Stomach (tissue), 9 donors: ENCODE measurements around the gene NRIP1. TPM values are rescaled to one million over a fixed set of nuclear protein-coding genes. Genes with fewer than 3 reads are reported as not detected.

ENCODE experiments used
- DNase-seq, 2 donors: peaks; one replicate each; pipeline versions ENCODE4 v3.0.0 to v3.0.0-alpha.2; 2013 to 2019
- H3K27ac ChIP-seq, 5 donors: fragments of 200-600 bp in 4 of 5; sonication (generic) in 4 of 5; one replicate each; pipeline ENCODE4 v1.5.1; 2013 to 2019; ENCODE audit warnings: mild to moderate bottlenecking in 1 of 5, moderate library complexity in 1 of 5
- H3K27me3 ChIP-seq, 3 donors: fragments of 200-600 bp; sonication (generic); one replicate each; pipeline ENCODE4 v1.5.1; 2017 to 2019; ENCODE audit warnings: mixed run types in 1 of 3
- H3K36me3 ChIP-seq, 4 donors: fragments of 200-600 bp; sonication (generic); 1 replicate in 3 of 4; 2 replicates in 1 of 4; pipeline ENCODE4 v1.5.1; 2016 to 2019
- H3K4me1 ChIP-seq, 4 donors: fragments of 200-600 bp; sonication (generic); one replicate each; pipeline ENCODE4 v1.5.1; 2016 to 2019
- H3K4me3 ChIP-seq, 4 donors: fragments of 200-600 bp; sonication (generic) in 3 of 4; one replicate each; pipeline ENCODE4 v1.5.1; 2016 to 2019; ENCODE audit warnings: mild to moderate bottlenecking in 1 of 4
- H3K9me3 ChIP-seq, 4 donors: fragments of 200-600 bp; sonication (generic); one replicate each; pipeline ENCODE4 v1.5.1; 2016 to 2019
- EP300 ChIP-seq: sonication (generic); formaldehyde crosslinking; IDR thresholded peaks from one replicate; pipeline ENCODE4 v1.6.1; 2017; ENCODE audit warnings: antibody characterized with exemption
- POLR2A ChIP-seq, 4 donors: fragments of 450-650 bp; IDR thresholded peaks; one replicate each; pipeline ENCODE4 v1.6.1; 2016; ENCODE audit warnings: antibody characterized with exemption in 4 of 4, control low read depth in 2 of 4, mild to moderate bottlenecking in 1 of 4, moderate library complexity in 1 of 4
- POLR2AphosphoS5 ChIP-seq, 3 donors: sonication (generic); formaldehyde crosslinking; IDR thresholded peaks; one replicate each; pipeline ENCODE4 v1.6.1; 2016; ENCODE audit warnings: antibody characterized with exemption in 3 of 3
- WGBS, 5 donors: extraction: QIAGEN DNeasy Blood & Tissue Kit in 3 of 5; methylation state at CpG; one replicate each; pipeline versions ENCODE4 v1.1.5 to v1.1.7; 2013 to 2018; 5-methylcytosine and 5-hydroxymethylcytosine counted together
- intact Hi-C: fragments of 100-400 bp; cut with DNase I; formaldehyde crosslinking; loops from one replicate; pipeline ENCODE4 v1.15.1; 2023; ENCODE audit warnings: low total_unique reads
- polyA plus RNA-seq, 3 donors: library from polyadenylated mRNA; stranded (reverse); fragments of 200-250 nt; gene quantifications; one replicate each; pipeline ENCODE4 v1.2.3, GENCODE V29; 2013
- total RNA-seq, 5 donors: library from RNA; depleted of rRNA; stranded (reverse); fragments of >200 nt; gene quantifications; one replicate each; pipeline versions ENCODE4 v1.1.0 to v1.2.3, GENCODE V29; 2014 to 2016
- TF ChIP-seq, protein P1 (sequence below), 7 experiments: fragments of 450-650 bp in 4 of 7; fragments of 200-600 bp in 3 of 7; sonication (generic) in 3 of 7; IDR thresholded peaks; one replicate each; pipeline ENCODE4 v1.5.1; 2016 to 2019; ENCODE audit warnings: antibody characterized with exemption in 7 of 7, control low read depth in 2 of 7, mild to moderate bottlenecking in 1 of 7
- donor health status: healthy with polysubstance abuse.
- donor health status: Bipolar disorder and iron deficiency.
- donor health status: healthy.

NRIP1 gene
- total and polyA plus RNA-seq, 8 donors: 3.7 to 60.4 (median 17.4) TPM

DNA sequence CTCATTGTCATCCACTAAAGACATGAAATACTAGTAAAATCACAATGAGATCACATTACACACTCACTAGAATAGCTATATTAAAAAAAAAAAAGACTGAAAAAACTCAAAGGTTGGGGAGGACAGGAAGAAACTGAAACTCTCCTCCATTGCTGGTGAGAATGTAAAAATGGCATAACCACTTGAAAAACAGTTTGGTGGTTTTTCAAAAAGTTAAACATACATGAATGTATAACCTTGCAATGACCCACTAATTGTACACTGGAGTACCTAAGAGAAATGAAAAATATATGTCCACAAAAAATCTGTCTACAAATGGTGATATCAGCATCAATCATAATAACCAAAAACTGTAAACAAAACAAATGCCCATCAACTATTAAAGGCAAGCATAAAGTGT, 44.0 kb downstream of the NRIP1 start:
- H3K9me3 ChIP-seq: no peaks in the 10 kb centered on the region
- no peaks in the 10 kb centered on the region for H3K27me3 ChIP-seq
- TF ChIP-seq, protein P1, sequence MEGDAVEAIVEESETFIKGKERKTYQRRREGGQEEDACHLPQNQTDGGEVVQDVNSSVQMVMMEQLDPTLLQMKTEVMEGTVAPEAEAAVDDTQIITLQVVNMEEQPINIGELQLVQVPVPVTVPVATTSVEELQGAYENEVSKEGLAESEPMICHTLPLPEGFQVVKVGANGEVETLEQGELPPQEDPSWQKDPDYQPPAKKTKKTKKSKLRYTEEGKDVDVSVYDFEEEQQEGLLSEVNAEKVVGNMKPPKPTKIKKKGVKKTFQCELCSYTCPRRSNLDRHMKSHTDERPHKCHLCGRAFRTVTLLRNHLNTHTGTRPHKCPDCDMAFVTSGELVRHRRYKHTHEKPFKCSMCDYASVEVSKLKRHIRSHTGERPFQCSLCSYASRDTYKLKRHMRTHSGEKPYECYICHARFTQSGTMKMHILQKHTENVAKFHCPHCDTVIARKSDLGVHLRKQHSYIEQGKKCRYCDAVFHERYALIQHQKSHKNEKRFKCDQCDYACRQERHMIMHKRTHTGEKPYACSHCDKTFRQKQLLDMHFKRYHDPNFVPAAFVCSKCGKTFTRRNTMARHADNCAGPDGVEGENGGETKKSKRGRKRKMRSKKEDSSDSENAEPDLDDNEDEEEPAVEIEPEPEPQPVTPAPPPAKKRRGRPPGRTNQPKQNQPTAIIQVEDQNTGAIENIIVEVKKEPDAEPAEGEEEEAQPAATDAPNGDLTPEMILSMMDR (IDR thresholded peaks at IDR 0.05): no peak
- TF ChIP-seq POLR2AphosphoS5 (IDR thresholded peaks at IDR 0.05): no peak
- TF ChIP-seq POLR2A (IDR thresholded peaks at IDR 0.05): no peak
- no peak for TF ChIP-seq EP300
- H3K4me1 ChIP-seq: peaks cover 0 to 15% (median 4%) of the 10 kb centered on the region in 4 donors
- H3K4me3 ChIP-seq: no peak overlapping the region
- intact Hi-C loops: no loop called here
- no peak overlapping the region for H3K27ac ChIP-seq
- DNase-seq: no peak
- no peaks in the 10 kb centered on the region for H3K36me3 ChIP-seq

DNA sequence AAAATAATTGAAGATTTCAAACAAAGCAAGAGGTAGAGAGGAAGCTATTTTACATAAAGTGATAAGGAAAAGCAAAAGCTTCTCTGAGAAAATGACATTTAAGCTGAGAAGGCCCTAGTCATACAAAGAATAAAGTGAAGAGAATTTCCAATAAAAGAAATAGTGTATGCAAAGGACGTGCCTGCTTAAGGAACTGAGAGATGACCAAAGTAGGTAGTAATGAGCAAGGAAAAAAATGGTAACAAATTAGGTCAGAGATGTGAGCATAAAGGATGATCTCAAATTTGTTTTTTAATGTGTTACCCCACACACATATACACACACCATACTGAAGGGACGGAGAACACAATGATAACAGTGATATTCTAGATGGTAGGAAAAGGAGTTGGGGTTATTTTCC, 46.4 kb downstream of the NRIP1 start:
- Histone ChIP-seq H3K27me3 (no peaks in the 10 kb centered on the region), H3K27ac (no peak overlapping the region), H3K4me1 (peaks cover 0 to 11% (median 5%) of the 10 kb centered on the region in 4 donors), H3K36me3 (no peaks in the 10 kb centered on the region), H3K4me3 (no peak overlapping the region), H3K9me3 (no peaks in the 10 kb centered on the region)
- intact Hi-C loops: no loop called here
- DNase-seq: no peak
- TF ChIP-seq EP300 (no peak), POLR2A (IDR thresholded peaks at IDR 0.05) (no peak), POLR2AphosphoS5 (IDR thresholded peaks at IDR 0.05) (no peak)
- TF ChIP-seq, protein P1 (IDR thresholded peaks at IDR 0.05): no peak
- 78 to 88% (median 83%) methylated on average over 2 of the region's 2 CpGs for WGBS, 5 donors

DNA sequence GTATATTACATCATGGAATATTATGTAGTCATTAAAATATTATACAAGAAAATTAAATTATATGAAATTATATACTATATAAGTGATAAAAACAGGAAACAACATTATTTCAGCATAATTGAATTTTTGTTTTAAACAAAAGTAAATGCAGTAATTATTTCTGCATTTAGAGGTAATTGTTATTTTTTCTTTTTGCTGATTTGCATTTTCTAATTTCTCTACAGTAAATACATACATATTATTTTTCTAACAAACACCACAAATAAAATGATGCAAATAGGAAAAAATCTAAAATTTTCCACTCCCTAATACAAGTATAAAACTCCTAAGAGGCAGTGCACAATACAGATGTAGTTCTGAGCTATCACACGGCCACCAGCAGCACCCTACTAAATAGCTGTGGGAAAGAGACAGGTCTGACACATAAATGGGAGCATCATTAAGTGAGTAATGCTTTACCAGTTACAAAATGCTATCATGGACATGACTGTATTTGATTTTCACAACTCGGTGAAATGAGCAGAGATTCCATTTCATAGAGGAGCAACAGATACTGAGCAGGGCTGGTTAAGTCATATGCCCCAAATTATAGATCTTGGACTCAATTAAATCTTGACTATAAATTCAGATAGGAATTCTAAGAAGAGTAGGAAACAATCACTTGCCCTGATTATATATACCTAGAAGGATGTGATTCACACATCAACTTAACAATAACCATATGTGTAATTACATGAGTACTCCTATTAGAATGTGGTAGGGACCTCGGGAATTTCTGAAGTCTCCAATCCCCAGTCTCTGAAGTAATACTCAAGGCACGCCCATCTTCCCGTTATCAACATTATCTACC, 49.0 kb downstream of the NRIP1 start:
- Histone ChIP-seq H3K27ac (no peak overlapping the region), H3K36me3 (peaks cover 0 to 4% (median 0%) of the 10 kb centered on the region in 4 donors), H3K9me3 (no peaks in the 10 kb centered on the region), H3K27me3 (no peaks in the 10 kb centered on the region), H3K4me1 (peaks cover 0 to 12% (median 5%) of the 10 kb centered on the region in 4 donors), H3K4me3 (no peak overlapping the region)
- no peak for DNase-seq
- WGBS, 5 donors: 79 to 92% (median 91%) methylated on average over 5 of the region's 5 CpGs
- intact Hi-C loops: no loop called here
- no peak for TF ChIP-seq POLR2AphosphoS5 (IDR thresholded peaks at IDR 0.05)
- TF ChIP-seq POLR2A (IDR thresholded peaks at IDR 0.05): no peak
- TF ChIP-seq, protein P1 (IDR thresholded peaks at IDR 0.05): no peak
- TF ChIP-seq EP300: no peak

DNA sequence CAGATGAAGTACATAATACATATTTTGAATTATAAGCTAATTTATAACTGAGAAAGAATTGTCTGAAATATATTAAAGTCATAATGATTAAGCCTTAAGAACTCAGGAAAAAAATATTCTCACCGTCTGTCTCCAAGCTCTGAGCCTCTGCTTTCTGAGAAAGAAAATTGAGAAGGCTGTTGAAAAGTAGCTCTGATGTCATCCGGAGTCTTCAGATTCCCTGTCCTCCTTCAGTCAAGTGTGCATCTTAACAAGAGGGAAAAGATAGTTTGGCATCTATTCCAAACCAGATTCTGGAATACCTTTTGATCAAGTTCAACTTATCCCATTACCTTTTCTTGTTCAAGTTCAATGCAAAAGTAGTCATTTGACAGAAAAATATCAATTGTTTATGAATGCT, 50.6 kb downstream of the NRIP1 start:
- 82 to 90% (median 87%) methylated on average over 2 of the region's 2 CpGs for WGBS, 5 donors
- intact Hi-C loops: no loop called here
- Histone ChIP-seq H3K4me3 (no peak overlapping the region), H3K36me3 (peaks cover 0 to 8% (median 0%) of the 10 kb centered on the region in 4 donors), H3K4me1 (peaks cover 0 to 12% (median 5%) of the 10 kb centered on the region in 4 donors), H3K9me3 (no peaks in the 10 kb centered on the region), H3K27me3 (no peaks in the 10 kb centered on the region), H3K27ac (no peak overlapping the region)
- TF ChIP-seq, protein P1 (IDR thresholded peaks at IDR 0.05): no peak
- TF ChIP-seq POLR2A (IDR thresholded peaks at IDR 0.05) (no peak), EP300 (no peak), POLR2AphosphoS5 (IDR thresholded peaks at IDR 0.05) (no peak)
- DNase-seq: no peak
